C4-2B (cell line): ENCODE results near the gene KIF4A.

ENCODE experiments used
- ZFX ChIP-seq: fragments of 450-650 bp; IDR thresholded peaks from 2 replicates; pipeline ENCODE4 v1.6.1; 2017
- TF ChIP-seq, protein P1 (sequence below): fragments of 450-650 bp; conservative IDR thresholded peaks from 2 replicates; pipeline ENCODE4 v1.5.1; 2017; ENCODE audit warnings: mild to moderate bottlenecking

DNA sequence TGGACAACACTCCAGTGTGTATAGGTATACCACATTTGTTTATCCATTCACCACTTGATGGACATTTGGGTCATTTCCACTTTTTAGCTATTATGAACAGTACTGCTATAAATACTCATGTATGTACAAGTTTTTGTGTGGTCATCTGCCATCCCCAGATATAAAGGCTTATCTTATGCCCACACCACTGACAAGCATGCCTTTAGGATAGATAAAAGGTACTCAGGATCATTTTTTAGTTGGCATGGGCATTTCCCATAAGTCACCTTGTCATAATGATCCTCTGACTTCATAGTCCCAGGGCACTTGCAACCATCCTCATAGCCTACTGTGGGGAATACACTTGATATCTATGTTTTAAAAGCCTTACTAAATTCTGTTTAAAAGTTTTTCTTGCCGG lies 49.2 kb upstream of the KIF4A start:
- TF ChIP-seq, protein P1, sequence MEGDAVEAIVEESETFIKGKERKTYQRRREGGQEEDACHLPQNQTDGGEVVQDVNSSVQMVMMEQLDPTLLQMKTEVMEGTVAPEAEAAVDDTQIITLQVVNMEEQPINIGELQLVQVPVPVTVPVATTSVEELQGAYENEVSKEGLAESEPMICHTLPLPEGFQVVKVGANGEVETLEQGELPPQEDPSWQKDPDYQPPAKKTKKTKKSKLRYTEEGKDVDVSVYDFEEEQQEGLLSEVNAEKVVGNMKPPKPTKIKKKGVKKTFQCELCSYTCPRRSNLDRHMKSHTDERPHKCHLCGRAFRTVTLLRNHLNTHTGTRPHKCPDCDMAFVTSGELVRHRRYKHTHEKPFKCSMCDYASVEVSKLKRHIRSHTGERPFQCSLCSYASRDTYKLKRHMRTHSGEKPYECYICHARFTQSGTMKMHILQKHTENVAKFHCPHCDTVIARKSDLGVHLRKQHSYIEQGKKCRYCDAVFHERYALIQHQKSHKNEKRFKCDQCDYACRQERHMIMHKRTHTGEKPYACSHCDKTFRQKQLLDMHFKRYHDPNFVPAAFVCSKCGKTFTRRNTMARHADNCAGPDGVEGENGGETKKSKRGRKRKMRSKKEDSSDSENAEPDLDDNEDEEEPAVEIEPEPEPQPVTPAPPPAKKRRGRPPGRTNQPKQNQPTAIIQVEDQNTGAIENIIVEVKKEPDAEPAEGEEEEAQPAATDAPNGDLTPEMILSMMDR: no peak
- TF ChIP-seq ZFX: no peak
